HG03354 (cell line): ENCODE measurements around the gene MFN2.
"Not testable (repeated sequence)": the region's sequence is repeated elsewhere in the genome, so short reads cannot be mapped to it uniquely, and the experiment has no call there.

ENCODE experiments used
- ATAC-seq: cut with Tn5 transposase; IDR thresholded peaks from one replicate; pipeline ENCODE4 v1.9.1; 2021; ENCODE audit warnings: mild to moderate bottlenecking; ENCODE audit not compliant: unreplicated experiment, poor library complexity, severe bottlenecking

MFN2 gene

DNA sequence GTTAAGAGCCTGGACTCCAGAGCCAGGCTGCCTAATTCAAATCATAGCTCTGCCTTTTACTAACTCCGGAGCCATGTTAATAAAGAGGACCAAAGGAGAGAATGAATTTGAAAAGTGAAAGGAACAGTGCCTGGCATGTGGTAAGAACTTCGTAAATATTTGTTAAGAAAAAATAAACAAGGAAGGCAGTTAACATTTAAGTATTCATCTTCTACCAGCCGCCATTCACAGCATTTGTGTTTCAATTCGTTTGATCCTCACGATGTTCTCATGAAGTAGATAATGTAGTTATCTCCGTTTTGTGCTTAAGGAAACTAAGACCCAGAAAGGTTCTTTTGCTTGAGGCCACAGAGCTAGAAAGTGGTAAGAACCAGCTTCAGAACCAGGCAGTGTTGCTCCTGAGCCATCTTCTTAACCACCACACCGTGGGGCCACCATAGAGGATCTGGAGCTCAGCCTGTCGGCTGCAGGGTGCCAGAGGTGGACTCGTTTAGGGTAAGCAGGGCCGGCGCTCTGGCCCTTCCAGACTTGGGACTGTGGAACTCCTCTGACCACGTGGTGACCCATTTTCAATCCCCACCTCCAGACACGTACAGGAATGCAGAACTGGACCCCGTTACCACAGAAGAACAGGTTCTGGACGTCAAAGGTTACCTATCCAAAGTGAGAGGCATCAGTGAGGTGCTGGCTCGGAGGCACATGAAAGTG is 11.9 kb downstream of the MFN2 start:
- ATAC-seq: no peak

DNA sequence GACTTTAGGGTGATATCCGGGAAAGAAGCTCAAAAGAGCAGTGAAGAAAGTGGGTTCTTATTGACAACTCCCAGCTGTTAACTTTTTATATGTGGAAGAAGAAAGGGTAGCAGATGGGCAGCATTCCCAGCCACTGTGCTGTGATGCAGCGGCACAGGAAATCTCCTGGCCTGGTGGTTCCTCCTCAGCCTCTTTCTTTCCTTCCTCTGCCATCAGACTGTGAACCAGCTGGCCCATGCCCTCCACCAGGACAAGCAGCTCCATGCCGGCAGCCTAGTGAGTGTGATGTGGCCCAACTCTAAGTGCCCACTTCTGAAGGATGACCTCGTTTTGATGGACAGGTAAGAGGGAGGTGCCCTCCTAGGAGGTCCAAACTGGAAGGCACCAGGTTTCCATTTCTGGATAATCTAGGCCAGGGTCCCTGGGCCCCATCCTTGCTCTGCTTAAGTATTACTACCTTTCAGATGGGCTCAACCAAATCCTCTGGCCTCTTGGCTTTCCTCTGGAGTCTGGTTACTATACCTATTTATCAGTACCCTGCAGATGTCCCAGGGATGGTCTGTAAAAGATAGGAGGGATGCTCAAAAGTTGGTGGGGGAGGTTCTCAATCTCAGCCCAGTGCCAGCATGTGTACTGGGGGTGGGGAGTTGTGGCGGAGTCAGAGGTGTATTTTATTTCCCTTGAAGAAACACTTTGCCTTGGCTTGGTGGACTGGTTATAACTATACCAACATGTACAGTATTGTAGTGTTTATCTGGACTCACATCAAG is 17.0 kb downstream of the MFN2 start:
- ATAC-seq: no peak

DNA sequence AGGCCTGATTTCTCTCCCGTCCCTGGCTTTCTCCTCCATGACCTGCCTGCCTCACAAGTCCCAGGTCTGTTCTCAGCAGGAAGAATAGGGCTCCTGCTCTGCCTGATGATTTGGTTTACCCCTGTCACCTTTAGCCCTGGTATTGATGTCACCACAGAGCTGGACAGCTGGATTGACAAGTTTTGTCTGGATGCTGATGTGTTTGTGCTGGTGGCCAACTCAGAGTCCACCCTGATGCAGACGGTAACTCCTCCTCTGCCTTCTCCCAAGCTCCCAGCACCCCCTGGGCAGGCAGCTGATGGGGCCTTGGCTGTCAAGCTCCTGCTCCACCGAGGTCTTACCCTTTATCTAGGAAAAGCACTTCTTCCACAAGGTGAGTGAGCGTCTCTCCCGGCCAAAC is 18.4 kb downstream of the MFN2 start:
- ATAC-seq: no peak

DNA sequence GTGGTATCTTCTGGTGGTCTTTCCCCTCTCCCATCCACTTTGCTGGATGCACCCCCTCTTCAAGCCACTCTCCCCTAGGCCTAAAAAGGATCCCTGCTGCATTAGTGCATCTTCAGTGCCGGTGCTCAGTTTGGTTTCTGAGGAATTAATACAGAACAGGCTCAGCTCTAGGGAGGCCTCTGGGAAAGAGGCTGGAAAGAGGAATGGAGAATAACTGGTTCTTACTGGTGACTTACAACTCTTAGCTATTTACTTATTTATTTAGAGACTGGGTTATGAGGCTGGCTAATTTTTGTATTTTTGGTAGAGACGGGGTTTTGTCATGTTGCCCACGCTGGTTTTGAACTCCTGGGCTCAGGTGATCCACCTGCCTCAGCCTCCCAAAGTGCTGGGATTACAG is 19.0 kb downstream of the MFN2 start:
- no peak for ATAC-seq

DNA sequence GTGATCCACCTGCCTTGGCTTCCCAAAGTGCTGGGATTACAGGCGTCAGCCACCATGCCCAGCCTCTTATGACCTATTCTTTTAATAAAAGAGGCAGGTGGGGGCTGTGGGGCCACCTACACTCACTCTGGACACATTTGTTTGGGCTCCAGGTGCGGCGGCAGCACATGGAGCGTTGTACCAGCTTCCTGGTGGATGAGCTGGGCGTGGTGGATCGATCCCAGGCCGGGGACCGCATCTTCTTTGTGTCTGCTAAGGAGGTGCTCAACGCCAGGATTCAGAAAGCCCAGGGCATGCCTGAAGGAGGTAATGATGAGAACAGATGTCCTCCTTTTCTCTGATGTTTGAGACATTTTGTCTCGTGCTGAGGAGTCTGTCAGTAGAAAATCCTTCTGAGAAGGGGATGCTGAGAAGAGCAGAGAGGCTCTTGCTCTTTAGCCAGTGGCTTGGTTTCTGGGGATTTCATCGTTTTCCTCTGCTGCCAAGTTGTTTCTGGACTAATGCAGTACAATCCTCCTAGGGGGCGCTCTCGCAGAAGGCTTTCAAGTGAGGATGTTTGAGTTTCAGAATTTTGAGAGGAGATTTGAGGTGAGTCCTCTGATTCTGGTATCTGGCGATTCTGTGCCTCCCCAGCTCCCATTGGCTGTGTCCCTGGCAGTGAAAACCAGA is 21.1 kb downstream of the MFN2 start:
- no peak for ATAC-seq

DNA sequence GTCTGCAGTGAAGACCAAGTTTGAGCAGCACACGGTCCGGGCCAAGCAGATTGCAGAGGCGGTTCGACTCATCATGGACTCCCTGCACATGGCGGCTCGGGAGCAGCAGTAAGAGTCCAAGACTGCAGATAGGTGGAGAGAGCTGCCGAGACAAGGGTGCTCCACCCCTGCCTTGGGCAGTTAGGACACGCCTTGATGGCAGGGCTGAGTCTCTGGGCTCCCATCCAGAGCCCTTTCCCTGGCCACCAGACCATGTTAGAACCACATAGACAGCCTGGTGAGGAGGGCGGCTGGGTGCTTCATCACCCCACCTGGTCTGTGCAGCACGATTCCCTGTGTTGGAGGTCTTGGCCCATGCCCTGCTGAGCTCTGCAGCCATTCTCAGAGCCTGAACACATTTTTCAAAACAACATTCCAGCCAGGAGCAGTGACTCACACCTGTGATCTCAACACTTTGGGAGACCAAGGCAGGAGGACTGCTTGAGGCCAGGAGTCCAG is 21.8 kb downstream of the MFN2 start:
- no peak for ATAC-seq

DNA sequence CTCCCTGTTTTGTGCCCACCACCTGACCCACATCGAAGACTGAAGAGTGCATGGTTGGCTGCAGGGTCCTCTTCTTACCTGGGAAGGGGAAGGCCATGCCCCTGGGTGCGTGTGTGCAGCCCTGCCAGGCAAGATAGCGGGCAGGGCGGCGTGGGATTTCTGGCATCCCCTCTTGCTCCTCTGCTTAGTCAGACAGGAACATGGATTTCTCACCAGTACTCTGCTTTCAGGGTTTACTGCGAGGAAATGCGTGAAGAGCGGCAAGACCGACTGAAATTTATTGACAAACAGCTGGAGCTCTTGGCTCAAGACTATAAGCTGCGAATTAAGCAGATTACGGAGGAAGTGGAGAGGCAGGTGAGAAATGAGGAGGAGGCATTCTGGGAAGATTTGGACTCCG is 23.5 kb downstream of the MFN2 start:
- ATAC-seq: no peak

DNA sequence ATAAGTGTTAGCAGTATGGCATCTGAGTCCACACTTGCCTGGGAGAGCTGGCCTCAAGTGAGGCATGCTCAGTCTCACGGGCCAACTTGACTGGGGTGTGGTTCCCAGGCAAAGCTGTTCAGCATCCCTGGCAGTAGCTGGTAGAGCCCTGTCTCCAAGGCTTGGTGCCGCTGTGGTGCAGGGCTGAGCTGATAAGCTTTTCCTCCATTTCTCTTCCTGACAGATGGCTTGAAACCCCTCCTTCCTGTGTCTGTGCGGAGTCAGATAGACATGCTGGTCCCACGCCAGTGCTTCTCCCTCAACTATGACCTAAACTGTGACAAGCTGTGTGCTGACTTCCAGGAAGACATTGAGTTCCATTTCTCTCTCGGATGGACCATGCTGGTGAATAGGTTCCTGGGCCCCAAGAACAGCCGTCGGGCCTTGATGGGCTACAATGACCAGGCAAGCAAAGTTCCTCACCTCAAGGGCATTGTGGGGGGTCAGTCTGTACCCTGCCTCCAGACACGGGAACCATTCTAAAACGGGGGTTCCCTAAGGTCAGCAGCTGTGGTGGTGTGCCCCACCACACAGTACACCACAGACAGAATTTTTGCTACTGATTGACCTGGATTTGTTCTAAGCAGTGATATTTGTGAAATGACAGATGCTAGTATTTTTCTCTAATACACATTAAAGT is 25.4 kb downstream of the MFN2 start:
- ATAC-seq: no peak

DNA sequence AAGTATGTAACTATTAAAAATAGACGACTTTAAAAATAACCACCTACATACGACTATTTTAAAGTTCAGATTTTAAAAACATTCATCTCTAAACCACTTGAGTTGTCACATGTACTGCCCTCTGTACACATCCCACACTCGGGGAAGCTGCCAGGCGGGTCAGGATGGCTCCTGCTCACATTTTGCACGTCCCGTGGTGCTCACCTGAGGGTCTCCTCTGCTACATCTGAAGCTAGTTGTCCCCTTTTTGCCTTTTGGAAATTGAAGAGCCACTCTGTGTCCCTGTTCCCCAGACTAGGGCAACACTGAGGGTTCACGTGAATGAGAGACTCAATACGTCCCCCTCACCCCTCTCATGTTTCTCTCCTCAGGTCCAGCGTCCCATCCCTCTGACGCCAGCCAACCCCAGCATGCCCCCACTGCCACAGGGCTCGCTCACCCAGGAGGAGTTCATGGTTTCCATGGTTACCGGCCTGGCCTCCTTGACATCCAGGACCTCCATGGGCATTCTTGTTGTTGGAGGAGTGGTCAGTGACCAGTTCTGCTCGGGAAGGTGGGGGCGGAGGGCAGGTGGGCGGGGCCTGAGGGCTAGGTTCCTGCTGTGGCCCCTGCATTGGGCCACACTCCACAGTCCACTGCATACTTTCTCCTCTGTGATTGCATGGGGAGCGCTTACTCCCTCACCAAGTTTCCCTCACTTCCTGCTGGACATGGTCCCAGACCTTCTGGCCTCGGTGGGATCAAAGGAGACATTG is 26.1 kb downstream of the MFN2 start:
- ATAC-seq: no peak

DNA sequence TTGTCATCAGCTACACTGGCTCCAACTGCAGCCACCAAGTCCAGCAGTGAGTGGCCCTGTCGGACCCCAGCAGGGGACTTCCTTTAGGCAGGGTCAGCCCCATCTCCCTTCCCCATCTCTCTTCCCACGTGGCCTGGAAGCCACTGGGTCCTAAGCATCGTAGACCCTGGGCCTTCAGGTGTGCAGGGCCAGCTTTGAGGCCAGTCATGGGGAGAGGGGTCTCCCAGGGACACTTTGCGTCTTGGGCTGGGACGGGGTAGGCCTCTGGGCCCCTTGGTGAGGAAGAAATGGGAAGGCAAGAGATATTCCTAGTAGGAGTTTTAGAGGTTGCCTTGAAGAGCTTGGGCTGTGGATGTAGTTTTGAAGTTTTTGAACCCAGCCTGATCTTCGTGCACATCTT is 27.0 kb downstream of the MFN2 start:
- ATAC-seq: no peak

DNA sequence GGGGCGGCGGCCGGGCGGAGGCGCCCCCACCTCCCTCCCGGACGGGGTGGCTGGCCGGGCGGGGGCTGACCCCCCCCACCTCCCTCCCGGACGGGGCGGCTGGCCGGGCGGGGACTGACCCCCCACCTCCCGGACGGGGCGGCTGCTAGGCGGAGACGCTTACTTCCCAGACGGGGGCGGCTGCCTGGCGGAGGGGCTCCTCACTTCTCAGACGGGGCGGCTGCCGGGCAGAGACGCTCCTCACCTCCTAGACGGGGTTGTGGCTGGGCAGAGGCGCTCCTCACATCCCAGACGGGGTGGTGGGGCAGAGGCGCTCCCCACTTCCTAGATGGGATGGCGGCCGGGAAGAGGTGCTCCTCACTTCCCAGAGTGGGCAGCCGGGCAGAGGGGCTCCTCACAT is 28.1 kb downstream of the MFN2 start:
- ATAC-seq: not testable (repeated sequence)

DNA sequence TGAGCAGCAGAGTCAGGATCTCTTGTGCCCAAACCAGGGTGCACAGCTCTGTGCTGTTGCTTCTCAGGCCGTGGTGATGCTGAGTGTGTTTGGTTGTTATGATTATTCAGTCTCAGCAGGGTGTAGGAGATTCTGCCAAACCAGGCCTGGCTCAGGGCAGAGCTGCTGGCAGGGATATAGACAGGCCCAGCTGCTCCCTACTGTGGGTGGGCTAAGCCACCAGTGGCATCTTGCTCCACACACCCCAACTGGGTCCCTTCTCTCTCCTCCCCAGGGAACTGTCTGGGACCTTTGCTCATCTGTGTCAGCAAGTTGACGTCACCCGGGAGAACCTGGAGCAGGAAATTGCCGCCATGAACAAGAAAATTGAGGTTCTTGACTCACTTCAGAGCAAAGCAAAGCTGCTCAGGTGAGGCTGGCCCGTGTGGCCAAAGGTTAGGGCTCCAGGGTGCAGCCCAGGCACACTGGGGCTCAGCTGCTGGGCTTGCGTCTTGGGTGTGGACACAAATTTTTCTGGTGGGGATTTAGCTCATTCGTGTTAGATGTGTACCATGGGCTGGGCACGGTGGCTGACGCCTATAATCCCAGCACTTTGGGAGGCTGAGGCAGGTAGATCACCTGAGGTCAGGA is 29.2 kb downstream of the MFN2 start:
- no peak for ATAC-seq

DNA sequence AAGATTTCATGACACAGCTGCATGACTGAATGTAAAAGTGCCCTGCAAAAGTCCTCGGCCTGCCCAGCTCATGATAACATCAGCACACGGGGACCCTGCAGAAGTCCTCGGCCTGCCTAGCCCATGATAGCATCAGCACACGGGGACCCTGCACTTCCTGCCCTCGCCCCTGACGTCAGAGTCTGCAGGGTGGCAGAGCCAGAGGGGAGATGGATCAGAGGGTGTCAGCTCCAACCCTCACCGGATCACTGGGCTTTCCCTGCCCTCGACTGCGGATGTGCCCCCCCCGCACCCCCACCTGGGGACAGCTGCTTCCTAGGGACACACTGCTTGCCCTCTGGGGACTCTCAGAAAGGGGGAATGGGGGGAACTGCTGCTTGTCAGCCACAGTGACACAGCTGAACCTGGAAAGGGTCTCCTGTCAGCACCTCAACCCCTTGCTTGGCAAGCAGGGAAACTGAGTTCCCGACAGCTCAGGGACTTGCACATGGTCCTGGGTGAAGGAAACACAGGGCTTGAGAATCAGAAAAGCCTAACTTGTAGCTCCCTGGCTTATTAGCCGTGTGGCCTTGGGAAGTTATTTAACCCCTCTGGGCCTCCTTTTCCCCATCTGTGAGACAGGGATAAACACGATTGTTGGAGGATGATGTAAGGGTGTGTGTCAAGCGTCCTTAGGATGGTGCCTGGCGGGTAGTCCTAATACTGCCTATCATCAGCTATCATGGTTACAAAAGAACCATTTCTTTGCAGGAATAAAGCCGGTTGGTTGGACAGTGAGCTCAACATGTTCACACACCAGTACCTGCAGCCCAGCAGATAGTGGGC is 30.7 kb downstream of the MFN2 start:
- ATAC-seq: no peak

DNA sequence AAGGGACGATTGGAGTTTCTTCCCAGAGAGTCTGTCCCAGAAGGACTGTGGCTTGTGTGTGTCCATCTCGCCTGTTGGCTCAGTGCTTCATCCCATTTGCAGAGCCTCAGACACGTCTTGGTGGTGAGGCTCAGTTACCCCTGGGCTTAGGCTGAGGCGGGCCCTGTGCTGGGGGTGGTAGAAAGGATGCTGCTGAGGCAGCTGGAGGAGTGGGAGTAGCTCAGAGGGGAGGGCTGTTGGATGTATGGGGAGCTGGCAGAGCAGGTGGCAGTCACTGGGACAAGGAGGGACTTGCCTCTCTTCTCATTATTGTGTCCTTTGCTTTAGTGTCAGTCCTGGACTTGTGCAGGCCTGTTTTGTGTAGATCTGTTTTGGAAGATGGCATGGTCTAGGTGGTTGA is 31.8 kb downstream of the MFN2 start:
- no peak for ATAC-seq

DNA sequence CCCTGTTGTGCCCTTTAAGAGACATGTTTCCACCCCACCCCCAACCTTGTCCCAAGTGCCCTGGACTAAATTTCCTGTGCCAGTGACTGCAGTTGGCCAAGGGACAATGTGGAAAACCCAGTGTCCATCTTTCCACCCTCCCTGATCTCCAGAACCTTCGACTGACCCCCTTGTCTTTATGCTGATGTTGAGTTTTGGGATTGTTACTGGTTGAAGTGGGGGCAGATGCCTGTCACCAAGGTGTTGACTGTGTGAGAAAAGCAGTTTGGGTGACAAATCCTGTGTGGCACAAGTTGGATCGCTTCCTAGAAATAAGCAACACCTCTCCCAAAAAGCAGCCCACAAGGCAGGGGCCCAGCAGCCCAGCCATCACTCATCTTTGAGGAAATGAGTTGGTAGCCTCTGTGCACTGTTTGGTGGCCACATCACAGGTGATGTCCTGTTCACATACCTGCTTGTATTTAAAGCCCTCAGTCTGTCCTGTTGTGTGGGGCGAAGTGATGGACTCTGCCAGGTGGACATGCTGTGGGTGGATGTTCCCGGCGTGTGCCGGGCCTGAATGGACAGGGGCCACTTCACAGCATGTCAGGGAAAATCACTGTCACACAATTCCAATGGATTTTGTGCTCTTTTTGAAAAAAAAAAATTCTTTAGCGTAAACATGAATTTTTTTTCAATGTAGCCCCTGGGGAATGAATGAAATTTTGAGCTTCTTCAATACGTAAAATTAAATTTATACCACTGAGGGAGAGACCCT is 32.5 kb downstream of the MFN2 start:
- ATAC-seq: no peak

DNA sequence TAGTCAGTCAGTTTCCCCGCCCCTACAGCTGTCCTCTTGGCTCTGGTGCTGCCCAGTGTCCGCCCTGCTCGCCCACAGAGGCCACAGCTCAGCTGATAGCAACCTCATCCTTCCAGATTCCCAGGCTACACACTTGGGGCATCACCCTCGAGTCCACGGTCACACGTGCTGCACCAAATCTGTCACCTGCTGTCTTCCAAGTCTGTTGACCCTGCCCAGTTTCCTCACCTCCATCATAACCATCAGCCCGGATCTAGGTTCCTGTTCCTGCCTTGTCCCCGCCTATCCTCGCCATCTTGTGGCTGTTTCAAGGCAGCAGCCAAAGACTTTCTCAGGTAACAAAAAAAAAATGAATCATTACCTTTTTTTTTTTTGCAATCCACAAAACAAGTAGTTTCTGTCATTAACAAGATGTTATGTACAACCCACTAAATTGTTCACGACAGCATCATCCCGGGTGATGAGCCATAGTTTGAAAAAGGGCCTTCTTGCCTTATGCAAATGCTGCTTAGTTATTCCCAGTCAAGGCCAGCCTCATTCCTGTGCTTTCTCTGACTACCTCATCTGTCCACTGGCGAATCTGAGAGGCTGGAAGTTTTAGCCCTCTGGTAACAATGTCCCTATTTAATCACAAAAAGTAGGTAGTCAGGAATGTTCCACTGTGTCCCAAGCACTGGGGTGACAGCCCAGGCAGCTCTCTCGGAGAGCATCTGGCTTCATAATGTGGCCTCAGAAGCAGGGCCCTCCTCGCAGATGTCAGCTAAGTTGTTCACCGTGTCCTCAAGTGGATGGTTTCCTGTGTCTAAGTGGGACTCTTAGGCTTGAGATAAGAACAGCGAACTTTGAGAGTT is 34.1 kb downstream of the MFN2 start:
- ATAC-seq: no peak

DNA sequence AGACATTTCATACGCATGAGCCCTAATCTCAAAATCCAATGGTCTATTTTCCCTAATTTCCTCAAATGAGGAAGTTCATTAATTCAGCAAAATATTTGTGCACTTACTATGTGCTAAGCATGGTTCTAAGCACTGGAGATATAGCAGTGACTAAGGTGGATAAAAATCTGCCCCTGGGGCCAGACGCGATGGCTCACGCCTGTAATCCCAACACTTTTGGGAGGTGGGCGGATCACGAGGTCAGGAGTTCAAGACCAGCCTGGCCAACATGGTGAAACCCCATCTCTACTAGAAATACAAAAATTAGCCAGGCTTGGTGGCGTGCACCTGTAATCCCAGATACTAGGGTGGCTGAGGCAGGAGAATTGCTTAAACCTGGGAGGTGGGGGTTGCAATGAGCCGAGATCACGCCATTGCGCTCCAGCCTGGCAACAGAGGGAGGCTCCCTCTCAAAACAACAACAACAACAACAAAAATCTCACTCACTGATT is 34.8 kb downstream of the MFN2 start:
- no peak for ATAC-seq
